Fibroblast of skin of left biceps (primary cell): ENCODE results near the gene BIN1.

Experiments
- DNase-seq, 2 experiments: peaks; one replicate each; pipeline ENCODE4 v3.0.0-alpha.2; 2013; ENCODE audit warnings: low read depth in 2 of 2

The BIN1 gene

DNA sequence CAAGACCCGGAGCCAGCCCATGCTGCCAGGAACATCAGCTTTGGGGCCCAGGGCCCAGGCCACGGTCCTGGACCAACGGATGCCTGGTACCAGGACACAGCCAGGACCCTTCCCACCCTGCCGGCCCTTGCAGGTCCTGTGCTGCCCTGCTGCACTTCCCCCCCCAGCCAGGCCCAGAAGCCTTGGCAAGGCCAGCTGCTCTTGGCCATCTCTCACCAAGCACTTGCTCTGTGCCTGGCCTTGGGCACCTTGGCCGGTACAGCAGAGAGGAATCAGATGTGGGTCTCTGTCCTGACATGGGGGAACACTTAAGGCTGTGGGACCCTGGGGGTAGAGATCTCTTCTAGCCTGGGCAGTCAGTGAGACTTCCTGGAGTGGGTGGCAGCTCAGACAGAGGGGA lies 28.9 kb downstream of the BIN1 start:
- DNase-seq, result no peak

GRCh38 chr2:127076924-127077323 lies 30.0 kb downstream of the BIN1 start:
- DNase-seq, result no peak

GRCh38 chr2:127076290-127076689 lies 30.7 kb downstream of the BIN1 start:
- DNase-seq, result no peak

DNA sequence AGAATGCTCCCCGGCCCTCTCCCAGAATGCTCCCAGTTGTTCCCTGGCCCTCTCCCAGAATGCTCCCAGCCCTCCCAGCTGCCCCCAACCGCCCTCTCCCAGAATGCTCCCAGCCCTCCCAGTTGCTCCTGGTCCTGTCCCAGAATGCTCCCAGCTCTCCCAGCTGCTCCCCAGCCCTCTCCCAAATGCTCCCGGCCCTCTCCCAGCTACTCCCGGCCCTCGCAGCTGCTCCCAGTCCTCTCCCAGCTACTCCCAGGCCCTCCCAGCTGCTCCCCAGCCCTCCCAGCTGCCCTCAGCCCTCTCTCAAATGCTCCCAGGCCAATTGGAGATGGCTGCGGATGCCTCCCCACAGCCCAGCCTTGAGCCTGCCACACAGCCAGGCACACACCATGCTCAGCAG lies 31.1 kb downstream of the BIN1 start:
- DNase-seq, result no peak

- no peak for DNase-seq
These were observed 32.0 kb downstream of the BIN1 start for GRCh38 chr2:127074936-127075335.

DNA sequence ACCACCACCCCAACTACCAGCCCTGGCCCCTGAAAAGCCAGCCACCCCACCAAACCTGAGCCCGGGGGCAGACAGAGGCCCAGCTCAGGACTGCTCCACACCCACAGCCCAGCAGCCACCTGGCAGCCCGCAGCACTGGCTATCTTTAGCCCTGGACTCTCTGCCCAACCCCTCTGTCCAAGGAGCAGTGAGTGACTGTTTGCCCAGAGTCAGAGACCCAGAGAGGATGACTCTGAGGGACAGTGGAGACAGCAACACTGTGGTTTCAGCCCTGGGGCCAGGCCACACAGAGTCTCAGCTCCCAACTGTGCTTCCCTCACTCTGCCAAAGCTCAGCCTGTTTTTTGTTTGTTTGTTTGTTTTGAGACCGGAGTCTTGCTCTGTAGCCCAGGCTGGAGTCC lies 32.6 kb downstream of the BIN1 start:
- DNase-seq, result no peak

GRCh38 chr2:127072970-127073369 lies 34.0 kb downstream of the BIN1 start:
- no peak for DNase-seq

DNA sequence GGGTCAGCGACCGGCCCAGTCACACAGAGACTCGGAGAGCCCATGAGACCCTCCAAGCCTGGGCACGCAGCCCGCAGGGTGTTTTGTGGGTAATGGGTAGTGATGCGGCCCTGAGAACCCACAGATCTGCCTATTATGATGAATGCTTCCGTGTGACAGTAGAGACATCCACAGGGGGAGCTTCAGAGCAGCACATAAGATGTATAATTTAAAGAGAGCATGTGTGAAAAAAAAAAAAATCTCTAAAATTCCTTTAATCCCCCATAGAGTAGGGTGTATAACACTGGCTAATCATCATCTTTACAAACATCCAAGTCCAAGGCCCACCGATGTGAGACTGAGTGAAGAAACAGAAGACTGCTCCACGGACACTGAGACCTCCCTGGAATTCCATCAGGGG lies 34.6 kb downstream of the BIN1 start:
- no peak for DNase-seq

DNA sequence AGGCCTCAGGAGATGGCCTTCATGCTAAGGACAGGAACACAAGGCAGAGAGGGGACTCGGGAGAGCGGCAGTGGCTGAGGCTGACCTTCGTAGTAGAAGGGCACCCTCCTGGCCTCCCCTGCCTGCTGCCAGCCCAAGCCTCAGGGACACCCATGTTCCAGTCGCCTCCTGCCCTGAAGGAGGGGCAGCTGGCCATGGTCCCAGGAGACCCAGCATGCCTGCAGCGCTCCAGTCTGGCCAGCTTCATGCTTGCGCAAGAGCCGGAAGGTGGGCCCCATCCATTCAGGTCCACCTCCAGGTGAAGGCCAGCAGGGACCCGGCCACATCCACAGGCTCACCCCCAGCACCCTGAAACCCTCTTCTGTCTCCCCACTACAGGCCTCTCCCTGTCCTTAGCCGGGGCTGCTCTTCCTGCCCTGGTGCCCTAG lies 35.0 kb downstream of the BIN1 start:
- DNase-seq, result no peak

DNA sequence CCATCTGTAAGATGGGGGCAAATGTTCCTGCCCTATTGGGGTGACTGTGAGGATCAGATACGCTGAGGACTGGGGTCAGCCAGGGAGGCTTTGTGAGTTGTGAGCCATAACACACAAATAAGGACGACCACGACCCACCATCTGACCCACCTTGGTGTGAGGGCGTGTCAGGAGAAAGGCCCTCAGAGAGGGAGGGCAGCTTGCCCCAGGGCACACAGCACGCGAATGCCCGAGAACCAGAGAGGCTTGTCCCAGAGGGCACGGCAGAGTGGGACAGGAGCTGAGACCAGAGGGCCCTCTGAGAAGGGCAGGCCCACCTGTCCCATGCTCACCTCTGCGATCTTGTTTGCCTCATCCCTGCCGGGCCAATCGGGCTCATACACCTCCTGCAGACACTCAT lies 36.7 kb downstream of the BIN1 start:
- no peak for DNase-seq

DNA sequence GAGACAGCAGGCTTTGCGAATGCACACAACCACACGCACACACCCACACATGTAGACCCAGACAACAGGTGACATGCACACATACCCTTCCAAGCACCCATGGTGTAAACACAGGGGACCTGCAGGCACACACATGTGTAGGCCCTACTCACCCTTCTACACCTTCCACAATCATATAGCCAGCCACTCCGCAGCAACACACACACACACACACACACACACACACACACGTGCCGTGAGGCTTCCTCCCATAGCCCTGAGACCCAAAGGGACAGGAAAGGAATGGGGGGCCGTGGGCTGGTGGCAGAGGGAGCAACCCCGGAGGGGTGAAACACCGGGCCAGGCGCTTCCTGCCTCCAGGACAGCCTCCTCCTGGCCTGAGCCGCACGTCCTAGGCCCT lies 37.4 kb downstream of the BIN1 start:
- no peak for DNase-seq

DNA sequence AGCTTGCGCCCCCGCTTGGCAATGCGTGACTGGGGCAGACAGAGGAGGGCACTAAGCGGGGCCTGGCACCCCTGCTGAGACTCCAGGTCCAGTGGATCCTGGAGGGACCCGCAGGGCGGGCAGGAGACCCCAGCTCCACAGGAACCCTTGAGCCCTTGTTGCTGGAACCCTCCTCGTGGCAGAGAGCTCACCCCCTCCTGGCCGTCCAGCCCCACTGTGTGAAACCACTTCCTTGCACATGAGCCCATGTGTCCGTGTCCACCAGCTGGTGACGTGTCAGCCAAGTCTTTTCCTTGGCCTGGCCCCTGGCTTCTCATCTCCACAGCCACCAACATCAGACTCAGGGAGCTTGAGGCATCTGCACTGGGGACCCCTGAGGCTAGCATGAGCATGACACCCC lies 38.0 kb downstream of the BIN1 start:
- DNase-seq, result no peak

GRCh38 chr2:127068351-127068741 lies 38.6 kb downstream of the BIN1 start:
- DNase-seq, result no peak

- no peak for DNase-seq
These were observed 39.2 kb downstream of the BIN1 start for GRCh38 chr2:127067620-127068350.

DNA sequence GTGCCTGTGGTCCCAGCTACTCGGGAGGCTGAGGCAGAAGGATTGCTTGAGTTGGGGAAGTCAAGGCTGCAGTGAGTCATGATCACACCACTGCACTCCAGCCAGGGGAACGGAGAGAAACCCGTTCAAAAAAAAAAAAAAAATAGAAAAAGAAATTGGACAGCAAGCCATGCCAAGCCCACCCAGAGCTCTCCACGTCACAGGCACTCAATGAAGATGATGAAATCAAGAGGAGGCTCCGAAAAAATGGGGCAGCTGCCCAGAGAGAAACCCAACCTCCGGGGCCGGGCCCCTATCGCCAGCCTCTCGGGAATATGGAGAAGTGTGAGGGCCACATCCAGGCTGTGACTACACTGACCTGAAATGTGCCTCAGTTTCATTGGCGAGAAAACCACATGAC lies 40.0 kb downstream of the BIN1 start:
- peak in 1 of 2 experiments; percentile 33 for DNase-seq

DNA sequence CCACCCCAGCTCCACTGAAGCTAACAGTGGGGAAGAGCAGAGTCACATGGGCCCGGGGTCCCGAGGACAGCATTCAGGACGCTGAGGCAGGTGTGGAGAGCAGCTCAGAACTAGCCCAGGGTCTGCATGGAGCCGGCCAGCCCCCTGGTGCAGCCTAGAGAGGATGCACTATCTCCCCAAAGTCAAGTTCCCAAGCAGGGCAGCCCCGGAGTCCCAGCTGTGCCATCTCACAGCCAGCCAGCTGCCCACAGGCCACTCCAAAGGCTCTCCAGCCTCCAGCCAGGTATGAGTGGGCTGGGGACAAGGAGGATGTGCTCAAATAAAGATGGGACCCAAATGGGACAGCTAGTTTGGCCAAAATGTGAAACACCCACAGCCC lies 41.0 kb downstream of the BIN1 start:
- DNase-seq, result no peak

DNA sequence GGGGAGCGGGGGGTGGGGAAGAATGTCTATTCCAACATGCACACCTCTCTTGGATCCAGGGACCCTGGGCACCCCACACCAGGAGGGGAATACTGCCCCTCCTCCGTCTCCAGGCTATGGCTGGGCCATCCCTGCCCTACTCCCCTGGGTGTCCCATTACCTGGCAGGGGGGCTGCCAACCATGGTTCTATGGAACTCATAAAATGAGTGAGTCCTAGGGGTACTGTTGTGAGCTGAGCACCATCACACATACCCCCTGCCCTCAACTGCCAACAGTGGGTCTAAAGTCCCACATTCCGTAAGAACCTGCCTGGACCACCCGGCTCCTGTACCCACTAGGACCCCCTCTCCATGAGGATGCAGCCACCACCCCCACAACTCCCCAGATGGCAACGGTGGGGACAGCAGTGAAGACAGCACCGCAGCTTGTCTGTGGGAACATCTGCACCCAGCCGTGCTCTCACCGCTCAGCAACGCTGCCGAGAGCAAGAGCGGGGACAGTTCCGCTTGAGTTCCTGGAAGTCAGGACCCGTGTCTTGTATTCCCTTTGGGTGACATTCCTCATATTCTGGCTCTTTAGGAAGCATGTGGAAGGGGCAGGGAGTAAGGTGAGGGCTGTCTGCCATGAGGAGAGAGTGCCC lies 41.5 kb downstream of the BIN1 start:
- no peak for DNase-seq

DNA sequence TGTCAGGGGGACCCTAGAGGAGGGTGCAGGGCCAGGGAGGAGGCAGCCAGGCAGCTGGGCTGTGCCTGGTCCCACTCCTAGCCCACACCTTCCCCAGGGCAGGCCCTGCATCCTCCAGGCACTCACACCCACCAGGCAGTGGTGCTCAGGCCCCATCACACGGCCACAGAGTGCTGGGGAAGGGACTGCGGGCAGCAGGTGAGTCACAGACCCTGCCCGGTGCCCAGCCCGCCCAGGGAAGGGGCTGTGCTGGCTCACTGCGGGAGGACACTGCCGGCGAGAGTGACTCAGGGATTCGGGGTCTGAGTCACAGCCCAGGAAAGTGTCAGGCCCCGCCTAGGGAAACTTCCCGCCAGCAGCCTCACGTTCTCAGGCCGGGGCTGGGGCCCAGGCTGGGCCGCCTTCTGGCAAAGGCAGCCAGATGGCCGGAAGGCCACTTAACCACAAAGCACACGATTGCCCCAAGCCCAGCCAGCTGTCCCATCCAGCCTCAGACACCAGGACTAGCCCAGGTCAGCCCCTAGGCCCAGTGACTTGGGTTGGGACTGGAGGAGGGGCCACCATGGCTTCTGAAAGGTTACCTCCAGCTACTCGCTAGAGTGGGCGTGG lies 42.2 kb downstream of the BIN1 start:
- DNase-seq, result peak; percentile 72 to 74

DNA sequence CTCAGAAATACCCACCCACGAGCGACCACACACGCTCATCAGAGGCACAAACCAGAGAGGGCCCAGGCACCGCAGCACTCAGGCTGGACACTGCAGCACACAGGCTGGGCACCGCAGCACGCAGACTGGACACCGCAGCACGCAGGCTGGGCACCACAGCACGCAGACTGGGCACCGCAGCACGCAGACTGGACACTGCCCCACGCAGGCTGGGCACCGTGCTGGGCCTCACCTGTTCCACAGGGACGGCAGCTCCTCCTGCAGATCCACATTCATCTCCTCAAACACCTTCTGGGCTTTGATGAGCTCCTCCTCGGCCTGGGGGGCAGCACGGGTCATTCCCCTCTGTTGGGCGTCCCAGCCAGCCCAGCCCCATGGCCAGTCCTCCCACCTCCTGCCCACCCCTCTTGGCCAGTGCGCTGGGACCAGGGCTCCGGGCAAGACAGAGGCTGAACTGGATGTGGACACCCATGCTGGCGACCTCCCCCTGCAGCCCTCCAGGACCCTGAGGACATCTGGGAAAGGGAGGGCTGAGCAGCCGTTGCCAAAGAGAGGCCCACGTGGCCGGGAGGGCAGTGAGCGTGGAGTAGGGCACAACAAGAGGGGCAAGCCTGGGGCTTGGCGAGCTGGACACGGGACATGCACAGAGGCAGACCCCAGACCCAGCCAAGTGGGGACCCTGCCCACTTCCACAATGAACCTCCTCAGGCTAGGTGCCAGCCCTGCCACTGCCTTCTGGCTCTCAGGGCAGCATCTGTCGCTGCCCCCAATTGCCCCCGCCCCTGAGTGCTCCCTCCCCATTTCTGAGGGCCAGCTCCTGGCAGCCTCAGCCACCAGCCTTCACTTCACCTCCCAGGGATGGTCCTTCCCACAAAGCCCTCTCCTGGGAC lies 43.0 kb downstream of the BIN1 start:
- DNase-seq, result no peak

GRCh38 chr2:127061375-127062273 lies 45.3 kb downstream of the BIN1 start:
- no peak for DNase-seq

DNA sequence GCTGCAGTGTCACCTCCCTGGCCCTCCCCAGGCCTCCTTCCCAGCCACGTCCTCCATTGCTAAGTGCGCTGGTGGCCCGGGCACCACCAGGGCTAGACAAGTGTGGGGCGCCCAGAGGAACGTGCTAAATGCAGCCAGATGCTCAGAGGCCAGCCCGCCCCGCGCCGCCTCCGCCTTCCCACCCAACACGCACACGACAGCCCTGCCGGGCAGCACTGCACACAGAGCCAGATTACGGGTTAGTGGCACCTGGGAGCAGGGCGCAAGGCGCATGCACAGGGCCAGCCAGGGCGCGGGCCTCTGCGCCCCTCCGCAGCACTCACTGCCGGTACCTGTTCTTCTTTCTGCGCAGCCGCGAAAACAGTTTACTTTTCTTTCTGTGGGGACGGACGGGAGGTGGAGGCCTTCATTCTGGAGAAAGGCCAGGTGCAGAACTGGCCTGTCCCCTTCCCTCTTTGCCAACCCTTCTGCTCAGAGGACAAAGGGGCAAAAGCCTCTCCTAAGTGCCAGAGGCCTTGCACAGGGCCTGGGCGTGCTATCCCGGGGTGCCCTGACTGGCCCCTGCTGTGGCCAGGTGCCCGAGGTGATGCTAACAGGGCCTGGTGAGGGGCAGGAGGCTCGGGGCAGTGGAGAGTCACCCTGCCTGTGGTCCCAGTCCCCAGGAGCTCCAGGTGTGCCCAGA lies 46.5 kb downstream of the BIN1 start:
- DNase-seq, result no peak
